Hepatocyte (in vitro differentiated cells): ENCODE measurements around the gene TUBA4B.

Experiments
- CTCF ChIP-seq: fragments of 200-600 bp; sonication (generic); IDR thresholded peaks from 2 replicates; pipeline ENCODE4 v1.5.1; 2016; ENCODE audit warnings: antibody characterized with exemption, mild to moderate bottlenecking; ENCODE audit not compliant: poor library complexity
- EZH2 ChIP-seq: fragments of 200-600 bp; sonication (generic); IDR thresholded peaks from 2 replicates; pipeline ENCODE4 v1.6.1; 2016; ENCODE audit warnings: antibody characterized with exemption, mild to moderate bottlenecking, borderline replicate concordance

- TF ChIP-seq CTCF (no peak), EZH2 (no peak)
Observed at GRCh38 chr2:219279916-219280516, 27.0 kb downstream of the TUBA4B start.
